AG09319 (cell line): ENCODE data around the gene PRKAR1B.

Source experiments
- DNase-seq: peaks from one replicate; pipeline ENCODE4 v3.0.0-alpha.2; 2010; ENCODE audit warnings: low read depth; ENCODE audit errors: extremely low read depth
- CTCF ChIP-seq: IDR thresholded peaks from 2 replicates; pipeline ENCODE4 v1.5.1; 2011; ENCODE audit warnings: low read depth, mild to moderate bottlenecking, inconsistent platforms, low read length, moderate library complexity

The PRKAR1B gene

GRCh38 chr7:651032-651728, 75.9 kb downstream of the PRKAR1B start:
- no peak for DNase-seq
- TF ChIP-seq CTCF = no peak

GRCh38 chr7:650339-651031, 76.6 kb downstream of the PRKAR1B start:
- TF ChIP-seq CTCF = no peak
- DNase-seq = no peak

- no peak for TF ChIP-seq CTCF
Observed at GRCh38 chr7:646951-647350, 80.1 kb downstream of the PRKAR1B start.

GRCh38 chr7:646487-646886, 80.6 kb downstream of the PRKAR1B start:
- no peak for TF ChIP-seq CTCF
- no peak for DNase-seq

More at GRCh38 chr7:646951-647350, 80.1 kb downstream of the PRKAR1B start:
- DNase-seq = no peak

- DNase-seq = no peak
- TF ChIP-seq CTCF = no peak
Observed at GRCh38 chr7:645606-646005, 81.5 kb downstream of the PRKAR1B start.

GRCh38 chr7:644381-645305, 82.4 kb downstream of the PRKAR1B start:
- no peak for DNase-seq
- TF ChIP-seq CTCF = no peak
